Retinal pigment epithelial cell (primary cell): ENCODE measurements around the gene NFKBIL1.

ENCODE experiments used
- DNase-seq: peaks from one replicate; pipeline ENCODE4 v3.0.0-alpha.2; 2010; ENCODE audit warnings: low read depth
- H3K4me3 ChIP-seq: 2 replicates; pipeline ENCODE4 v1.5.1; 2011; ENCODE audit warnings: mild to moderate bottlenecking, low read length, control low read depth, moderate library complexity
- CTCF ChIP-seq: conservative IDR thresholded peaks from 2 replicates; pipeline ENCODE4 v1.5.1; 2011; ENCODE audit warnings: low read depth, low read length, control low read depth, inconsistent platforms

NFKBIL1 gene

GRCh38 chr6:31530659-31531058 lies 16.7 kb upstream of the NFKBIL1 start:
- no peak overlapping the region for H3K4me3 ChIP-seq
- DNase-seq = no peak
- no peak for TF ChIP-seq CTCF

GRCh38 chr6:31531162-31531561 lies 16.2 kb upstream of the NFKBIL1 start:
- TF ChIP-seq CTCF = no peak
- no peak for DNase-seq
- H3K4me3 ChIP-seq = no peak overlapping the region

- no peak for DNase-seq
- H3K4me3 ChIP-seq = no peak overlapping the region
- TF ChIP-seq CTCF = no peak
Measured at GRCh38 chr6:31531771-31532643, 15.4 kb upstream of the NFKBIL1 start.

- no peak for TF ChIP-seq CTCF
- DNase-seq = no peak
- no peak overlapping the region for H3K4me3 ChIP-seq
Measured at GRCh38 chr6:31532644-31533454, 14.6 kb upstream of the NFKBIL1 start.

GRCh38 chr6:31533455-31533841 lies 14.0 kb upstream of the NFKBIL1 start:
- TF ChIP-seq CTCF = no peak

GRCh38 chr6:31534011-31534410 lies 13.4 kb upstream of the NFKBIL1 start:
- TF ChIP-seq CTCF = no peak
- no peak overlapping the region for H3K4me3 ChIP-seq
- DNase-seq = no peak

More at GRCh38 chr6:31533455-31533841, 14.0 kb upstream of the NFKBIL1 start:
- no peak for DNase-seq
- H3K4me3 ChIP-seq = no peak overlapping the region

GRCh38 chr6:31534521-31535040 lies 12.8 kb upstream of the NFKBIL1 start:
- no peak for TF ChIP-seq CTCF
- DNase-seq = no peak
- no peak overlapping the region for H3K4me3 ChIP-seq
